Left hindlimb (tissue), 1 donor: ENCODE measurements around the gene ZMYND8.
A peak's percentile ranks its signal among the peaks of the same experiment; 100 is the strongest.

Experiments
- DNase-seq: peaks from one replicate; pipeline ENCODE4 v3.0.0-alpha.2; 2018

ZMYND8 gene

DNA sequence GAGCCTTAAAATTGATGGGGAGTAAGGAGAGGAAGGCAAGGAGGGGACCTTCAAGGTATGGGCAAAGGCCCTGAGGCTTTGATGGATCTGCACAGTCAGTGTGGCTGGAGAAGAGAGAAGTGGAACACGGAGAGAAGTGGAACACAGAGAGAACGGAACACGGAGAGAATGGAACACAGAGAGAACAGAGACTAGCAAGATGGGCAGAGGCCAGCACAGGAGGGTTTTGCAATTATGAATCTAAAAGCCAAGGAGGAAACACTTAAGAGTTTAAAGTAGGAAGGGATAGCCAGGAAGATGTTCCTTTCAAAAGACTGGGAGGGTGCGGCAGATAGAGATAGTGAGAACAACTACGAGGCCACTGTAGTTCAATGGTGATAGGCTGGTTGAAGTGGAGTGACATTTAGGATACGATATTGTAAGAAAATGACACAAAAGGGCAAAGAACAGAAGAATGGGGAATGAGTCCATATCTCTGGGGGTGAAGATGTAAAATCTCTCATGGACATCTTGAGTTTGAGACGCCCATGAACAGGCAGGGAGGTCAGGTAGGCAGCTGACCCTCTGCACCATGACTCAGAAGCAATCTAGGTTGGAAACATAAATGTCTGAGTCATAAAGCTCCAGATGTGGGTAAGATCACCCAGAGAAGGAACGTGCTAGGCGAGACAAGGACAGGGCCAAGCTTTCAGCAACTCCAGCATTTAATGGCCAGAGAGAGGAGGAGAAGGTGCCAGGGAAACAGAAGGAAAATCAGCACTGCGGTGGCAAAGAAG, 25.4 kb downstream of the ZMYND8 start:
- no peak for DNase-seq

DNA sequence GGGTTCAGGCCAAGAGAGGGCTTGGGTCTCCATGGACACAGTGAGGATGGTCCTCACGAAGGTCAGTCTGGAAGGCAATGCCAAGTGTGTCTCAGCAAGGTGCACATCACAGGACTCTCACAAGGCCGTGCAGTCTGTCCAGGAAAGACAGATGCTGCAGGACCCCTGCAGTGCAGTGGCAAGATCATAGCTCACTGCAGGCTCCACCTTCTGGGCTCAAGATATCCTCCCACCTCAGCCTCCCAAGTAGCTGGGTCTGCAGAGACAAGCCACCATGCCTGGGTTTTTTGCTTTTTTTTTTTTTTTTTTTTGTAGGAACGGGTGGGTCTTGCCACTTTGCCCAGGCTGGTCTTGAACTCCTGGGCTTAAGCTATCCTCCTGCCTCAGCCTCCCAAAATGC, 26.4 kb downstream of the ZMYND8 start:
- DNase-seq, result no peak

DNA sequence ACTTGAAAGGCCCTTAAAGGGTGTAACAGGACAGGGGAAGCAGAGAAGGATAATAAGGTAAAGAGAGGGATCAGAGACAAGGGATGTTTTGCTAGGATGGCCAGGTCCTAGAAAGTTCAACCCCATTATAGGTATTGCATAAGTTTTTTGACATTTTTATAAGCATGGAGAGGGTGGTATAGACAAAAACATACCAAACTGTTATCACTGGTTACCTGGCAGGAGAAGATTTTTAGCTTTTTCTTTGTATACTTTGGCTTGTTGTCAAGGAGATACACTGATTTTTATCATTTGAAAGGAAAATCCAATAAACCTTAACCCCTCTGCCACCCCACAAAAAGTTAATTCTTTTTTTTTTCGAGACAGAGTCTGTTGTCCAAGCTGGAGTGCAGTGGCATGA, 28.4 kb downstream of the ZMYND8 start:
- no peak for DNase-seq

DNA sequence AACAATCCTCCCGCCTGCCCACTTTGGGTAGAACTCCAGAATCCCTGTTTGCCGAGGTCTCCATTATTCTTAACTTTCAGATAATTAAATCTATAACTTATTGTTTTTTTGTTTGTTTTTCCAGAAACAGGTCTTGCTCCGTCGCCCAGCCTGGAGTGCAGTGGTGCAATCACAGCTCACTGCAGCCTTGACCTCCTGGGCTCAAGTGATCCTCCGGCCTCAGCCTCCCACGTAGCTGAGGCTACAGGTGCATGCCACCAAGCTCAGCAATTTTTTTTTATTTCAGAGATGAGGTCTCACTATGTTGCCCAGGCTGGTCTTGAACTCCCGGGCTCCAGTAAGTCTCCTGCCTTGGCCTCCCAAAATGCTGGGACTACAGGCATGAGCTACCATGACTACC, 28.8 kb downstream of the ZMYND8 start:
- no peak for DNase-seq

DNA sequence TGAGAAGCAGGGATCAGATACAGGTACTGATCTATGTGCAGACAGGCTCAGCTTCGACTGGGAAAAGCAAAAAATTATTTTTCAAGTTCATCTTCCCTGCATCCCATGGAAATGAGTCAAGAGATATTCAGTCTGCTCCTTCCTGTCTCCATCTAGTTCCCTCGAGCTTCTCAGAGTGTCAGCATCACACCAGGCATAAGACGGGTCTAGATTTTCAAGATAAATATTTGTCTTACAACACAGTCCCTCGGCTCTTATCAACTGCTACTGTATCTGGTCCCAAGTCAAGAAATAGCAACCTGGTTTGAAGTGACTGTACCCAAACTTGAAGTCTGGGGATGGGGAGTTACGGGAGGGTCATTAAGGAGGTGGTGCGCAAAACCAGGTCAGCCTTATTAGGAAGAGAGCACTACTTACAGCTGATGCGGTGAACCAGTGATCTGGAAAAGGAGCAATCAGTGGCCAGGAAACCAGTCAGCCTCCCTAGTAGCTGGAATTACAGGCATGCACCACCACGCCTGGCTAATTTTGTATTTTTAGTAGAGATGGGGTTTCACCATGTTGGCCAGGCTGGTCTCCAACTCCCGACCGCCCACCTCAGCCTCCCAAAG, 29.7 kb downstream of the ZMYND8 start:
- DNase-seq, result no peak

DNA sequence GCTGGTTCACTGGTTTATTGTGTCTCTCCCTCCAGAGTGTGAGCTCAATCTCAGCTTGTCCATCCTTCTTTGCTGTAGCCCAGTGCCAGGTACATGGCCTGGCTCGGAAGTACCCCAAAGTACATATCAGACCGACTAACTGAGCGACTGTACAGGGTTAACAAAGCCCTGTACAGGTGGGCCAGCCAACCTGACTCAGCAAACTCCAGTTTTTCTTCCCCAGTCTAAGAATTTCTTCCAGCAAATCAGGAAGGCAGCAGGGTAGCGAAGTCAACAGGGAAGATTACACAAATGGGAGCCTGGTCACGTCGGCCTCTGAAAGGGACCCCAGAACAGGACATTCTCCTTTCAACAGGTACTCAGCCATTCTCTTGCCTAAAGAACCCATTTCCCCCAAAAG, 31.3 kb downstream of the ZMYND8 start:
- DNase-seq, result no peak

DNA sequence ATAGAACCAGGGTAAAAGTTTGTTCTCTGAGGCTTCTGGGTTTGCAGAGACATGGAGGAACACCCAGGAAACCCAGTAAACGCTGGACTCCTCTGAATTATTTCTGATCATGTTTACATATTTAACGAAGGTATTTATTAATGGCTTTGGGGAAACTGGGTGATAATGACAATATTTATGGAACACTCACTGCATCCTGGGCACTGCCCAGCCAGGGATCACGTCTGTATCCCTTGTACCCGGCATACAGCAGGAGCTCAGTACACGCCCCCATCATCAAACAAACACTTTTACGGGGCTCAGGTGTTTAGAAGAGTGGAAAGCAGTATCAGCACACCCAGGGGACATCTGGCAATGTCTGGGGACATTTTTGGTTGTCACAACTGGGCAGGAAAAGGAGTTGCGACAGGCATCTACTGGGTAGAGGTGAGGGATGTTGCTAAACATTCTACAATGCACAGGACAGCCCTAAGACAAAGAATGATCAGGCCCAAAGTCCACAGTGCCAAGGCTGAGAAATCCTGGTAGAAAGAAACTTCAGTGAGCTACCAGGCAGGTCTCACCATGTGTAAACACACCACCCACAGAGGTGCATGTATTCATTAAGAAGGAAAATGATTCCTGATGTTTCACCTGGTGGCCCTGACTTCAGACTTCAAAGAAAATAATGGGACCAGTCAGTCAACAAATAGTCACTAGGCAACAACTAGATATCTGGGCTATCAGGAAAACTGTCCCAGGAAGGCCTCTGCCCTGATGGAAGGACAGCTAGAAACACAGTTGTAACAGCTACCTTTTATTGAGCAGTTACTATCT, 35.3 kb downstream of the ZMYND8 start:
- DNase-seq, result no peak

DNA sequence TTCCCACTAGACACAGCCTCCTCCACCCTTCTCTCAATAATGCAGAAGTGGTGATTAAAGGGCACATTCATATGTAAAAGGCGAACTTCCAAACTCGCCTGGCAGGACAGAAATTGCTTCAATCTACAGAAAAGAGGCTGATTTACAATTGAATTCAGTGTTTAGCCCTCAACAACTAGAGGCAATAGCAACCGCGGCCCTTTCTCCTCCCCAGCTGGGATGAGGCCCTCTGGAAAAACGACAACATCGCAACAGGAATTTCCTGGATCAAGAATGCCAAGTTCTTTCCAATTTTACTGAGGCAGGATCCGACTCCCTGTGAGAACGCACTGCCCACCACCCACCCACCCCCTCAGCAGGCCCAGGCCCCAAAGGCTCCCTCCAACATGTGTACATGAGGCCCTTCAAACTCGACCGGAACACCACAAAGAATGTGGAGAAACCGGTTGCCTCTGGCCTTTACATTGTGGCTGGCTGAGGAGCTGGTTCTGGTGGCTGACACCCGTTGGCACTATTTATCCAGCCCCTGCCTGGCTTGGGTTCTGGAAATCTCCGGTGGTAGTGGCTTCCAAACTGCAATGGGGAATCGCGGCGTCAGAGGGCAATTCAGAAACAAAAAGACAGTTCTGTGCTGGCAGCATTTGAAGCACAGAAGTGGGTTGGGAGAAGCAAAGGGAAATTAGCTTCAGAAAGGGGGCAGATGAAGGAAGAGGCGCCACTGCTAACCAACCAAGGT, 36.8 kb downstream of the ZMYND8 start:
- DNase-seq, result peak; percentile 88

DNA sequence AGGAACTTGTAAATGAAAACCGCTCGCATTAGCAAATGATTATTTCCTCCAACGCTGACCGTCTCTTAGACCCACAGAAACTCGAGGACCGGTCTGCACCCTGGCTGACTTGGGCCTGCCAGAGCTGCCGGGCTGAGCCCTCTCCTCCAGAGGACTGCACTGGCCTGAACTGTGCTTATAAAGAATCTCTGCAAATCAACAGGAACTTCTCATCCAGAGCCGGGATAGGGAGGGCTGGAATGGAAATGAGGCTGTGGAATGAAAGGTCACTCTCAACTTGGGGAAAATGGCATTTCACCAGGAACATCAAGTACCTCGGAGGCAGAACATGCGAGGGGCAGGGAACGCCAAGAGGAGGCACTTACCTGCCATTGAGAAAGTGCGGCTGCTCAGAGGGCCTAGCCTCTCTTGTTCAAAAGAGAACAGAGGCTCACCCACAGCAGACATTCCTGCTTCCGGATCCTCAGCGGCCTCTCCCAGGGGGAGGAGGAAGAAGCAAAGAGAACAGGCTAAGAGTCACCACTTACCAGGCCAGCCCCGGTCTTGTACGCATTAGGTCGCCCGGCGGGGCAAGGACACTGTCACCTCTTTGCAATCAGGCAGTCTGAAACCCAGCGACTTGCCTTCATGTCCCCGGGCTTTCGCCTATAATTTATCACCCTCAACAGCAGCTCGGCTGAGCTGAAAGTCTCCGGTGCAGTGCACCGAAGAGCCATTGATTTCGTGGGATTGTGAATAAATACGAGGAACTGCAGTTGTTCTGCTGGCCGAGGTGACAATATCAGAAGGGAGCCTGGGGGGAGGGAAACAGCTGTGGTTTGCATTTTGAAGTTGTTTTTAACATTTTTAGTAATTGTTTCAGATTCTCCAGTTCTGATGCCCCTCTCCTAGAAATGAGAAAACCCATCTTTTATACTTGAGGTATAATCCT, 37.6 kb downstream of the ZMYND8 start:
- DNase-seq, result peak; percentile 72

DNA sequence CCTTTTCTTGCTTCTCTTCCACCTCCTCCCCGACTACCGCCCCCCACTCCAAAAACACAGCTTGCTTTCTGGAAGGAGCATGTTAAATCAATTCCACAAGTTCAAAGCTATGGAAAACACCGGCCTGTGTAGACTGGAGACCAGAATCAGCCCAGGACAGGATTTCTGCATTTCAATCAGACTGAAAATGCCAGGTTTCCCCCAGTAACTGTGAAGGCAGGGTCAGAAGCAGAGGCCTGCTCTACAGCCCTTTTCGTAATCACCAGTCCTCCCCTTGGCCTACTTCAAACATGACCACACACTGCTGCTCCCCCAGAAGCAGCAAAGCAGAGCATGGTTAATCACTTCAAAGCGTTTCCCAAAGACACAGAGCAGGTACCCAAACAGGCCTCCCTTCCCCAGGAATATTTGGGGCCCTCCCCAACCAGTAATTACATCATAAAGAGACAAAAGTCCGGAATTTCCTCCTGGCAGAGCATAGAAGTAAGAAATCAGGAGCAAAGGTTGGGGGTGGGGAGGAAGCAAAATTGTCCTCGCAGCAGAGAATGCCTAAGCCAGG, 38.4 kb downstream of the ZMYND8 start:
- peak; percentile 58 for DNase-seq

DNA sequence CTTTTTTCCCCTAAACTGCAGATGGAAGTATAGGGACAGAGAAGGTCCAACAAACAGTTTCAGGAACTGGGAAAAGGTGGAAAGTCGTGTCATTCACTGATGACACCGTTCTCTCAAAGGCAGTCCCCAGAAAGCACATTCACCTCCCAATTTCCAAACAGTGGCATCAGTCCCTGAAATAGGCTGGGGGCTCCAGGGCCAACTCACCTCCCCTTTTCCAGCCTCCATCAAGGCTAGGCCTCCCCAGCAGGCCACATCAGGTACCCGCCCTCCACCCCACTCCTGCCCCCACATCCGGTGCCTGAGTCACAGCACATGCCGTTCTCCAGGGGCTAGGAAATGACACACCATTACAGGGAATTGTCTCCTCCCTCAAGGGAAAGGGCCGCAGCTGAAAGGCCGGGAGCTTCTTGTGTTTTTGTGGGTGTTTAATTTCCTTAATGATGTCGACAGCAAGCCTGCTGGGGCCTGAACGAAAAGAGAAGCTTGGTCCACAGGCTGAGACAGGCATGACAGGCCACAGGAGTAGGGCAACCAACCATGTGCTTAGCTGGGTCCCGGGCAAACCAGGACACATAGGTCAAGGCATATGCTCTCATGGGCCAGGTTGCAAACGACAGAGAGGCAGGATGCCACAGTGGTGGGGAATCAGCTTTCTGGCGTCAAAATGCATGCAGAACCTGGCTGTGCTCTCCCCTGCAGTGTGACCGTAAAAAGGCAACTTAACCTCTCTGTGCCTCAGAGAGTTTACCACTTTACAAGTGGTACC, 39.2 kb downstream of the ZMYND8 start:
- DNase-seq, result peak; percentile 73

DNA sequence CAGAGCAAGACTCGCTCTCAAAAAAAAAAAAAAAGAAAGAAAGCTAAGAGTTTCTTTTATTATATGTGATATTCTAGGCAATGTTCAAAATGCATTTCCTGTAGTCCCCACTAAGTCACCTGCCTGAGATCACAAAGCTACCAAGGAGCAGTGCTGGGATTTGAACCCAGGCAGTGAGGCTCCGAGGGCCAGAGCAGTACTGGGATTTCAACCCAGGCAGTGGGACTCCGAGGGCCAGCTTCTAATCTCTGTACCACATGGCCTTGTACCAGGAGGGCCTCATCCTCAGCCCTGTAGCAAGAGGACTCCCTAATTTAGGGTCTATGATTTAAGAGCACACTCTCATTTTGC, 39.7 kb downstream of the ZMYND8 start:
- no peak for DNase-seq

DNA sequence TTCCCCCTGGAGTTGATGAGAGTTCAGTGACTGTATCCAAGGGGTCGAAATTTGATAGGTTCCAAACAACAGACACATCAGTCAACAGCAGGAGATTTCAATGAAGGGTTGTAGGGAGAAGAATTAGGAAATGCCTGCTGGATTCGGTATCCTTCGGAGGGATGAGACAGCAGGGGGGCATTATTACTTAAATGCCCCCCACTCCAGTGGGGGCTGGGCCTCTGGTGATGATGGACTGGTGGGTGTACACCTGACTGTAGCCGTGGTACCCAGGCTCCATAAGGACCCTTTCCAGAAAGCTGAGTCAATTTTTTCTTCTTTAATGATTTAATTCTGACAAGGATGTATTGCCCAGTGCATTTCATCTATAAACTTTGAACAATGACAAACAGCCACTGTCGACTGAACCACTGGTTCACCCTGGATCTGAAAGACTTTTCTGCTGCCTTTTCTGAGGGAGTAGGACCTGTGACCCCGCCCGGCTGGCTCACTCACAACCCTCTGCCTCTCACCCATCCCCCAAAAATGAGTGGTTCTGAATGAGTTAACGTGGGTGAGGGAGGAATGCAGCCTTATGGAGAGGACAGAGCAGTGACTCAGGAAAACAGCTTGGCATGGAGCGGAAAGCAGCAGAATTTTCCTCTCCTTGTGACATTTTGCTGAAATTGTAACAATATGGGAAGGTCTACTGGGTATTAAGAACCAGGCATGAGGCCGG, 41.0 kb downstream of the ZMYND8 start:
- no peak for DNase-seq

DNA sequence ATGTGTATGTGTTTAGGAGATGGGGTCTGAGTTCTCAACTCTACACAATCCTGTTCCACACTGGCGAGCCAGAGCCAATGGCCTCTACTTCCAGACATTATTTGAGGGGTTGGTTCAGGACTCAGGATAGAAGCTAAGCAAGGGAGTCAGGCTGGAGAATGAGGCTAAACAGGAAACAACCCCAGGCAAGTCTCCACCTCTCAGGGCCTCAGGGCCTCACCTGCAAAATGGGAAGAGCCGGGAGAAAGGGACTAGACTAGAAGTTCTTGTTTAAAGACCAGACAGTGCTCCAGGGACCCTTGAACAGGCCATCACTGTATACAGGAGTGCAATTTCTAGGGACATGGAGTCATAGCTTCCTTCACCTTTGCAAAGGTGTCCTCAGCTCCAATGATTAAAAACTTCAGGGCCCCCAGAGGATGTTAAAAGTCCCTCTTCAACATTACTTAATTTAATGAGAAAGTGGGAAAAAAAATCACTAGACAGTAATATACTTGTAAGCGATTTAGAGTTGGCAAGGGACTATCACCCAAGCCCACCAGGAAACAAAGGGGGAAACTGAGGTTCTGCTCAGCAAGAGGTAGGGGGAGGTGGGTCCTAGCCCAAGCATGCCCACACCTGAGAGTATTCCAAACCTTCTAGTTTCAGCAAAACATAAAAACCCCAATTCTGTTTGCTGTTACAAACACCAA, 41.7 kb downstream of the ZMYND8 start:
- no peak for DNase-seq

DNA sequence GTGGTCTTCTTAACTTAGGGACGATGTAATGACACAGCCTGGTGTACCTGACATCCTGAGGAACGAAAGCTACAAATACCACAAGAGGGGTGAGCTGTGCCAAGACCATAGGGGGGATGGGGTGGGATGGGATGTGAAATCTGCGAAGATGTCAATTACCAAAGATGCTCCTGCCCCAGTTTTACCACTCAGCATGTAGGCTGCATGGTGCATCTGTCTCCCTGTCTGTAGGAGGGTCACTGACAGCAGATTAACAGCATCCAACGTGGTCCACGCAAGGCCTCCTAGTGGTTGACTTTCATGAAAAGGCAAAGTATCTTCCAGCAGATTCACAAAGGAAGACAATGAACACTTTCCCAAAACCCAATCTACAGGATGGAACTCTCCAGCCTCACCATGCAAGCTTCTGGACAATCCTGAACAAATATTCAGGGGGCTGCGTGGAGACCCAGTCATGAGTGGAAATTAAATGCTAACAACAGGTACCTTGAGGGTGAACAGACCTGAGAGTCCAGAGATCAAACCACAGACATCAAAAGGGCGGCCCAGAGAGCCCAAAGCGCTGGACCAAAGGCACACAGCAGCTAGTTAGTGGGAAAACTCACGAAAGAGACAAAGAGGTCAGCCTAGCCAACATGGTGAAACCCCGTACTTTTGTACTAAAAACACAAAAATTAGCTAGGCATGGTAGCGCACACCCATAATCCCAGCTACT, 44.4 kb downstream of the ZMYND8 start:
- no peak for DNase-seq

DNA sequence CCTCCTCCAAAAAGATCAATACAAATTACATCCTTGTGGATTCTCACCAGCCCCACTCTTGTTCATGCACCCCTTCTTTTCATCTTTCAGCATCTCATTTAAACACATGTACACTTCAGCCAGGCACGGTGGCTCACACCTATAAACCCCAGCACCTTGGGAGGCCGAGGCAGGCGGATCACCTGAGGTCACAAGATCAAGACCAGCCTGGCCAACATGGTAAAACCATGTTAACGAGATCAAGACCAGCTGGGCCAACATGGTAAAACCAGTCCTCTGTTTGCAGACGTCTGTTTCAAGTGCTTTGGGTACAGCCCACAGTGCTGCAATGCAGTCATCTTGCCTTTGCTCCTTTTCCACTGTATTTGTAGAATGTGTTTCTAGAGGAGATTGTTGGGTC, 45.3 kb downstream of the ZMYND8 start:
- DNase-seq, result no peak

DNA sequence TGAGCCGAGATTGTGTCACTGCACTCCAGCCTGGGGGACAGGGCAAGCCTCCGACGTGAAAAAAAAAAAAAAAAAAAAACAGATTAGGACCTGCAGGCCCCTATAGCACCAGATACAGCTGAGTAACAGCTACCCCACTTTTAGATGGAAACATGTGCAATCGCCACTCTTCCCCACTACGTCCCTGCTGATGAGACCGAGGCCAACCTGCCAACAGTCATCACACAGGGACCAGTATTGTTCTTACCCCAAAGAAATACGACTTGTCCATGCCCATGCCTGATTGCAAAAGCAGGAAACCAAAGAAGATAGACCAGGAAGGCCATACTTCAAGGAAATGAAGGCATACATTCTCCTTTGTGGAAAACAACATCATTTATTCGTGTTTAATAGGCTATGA, 45.8 kb downstream of the ZMYND8 start:
- no peak for DNase-seq

DNA sequence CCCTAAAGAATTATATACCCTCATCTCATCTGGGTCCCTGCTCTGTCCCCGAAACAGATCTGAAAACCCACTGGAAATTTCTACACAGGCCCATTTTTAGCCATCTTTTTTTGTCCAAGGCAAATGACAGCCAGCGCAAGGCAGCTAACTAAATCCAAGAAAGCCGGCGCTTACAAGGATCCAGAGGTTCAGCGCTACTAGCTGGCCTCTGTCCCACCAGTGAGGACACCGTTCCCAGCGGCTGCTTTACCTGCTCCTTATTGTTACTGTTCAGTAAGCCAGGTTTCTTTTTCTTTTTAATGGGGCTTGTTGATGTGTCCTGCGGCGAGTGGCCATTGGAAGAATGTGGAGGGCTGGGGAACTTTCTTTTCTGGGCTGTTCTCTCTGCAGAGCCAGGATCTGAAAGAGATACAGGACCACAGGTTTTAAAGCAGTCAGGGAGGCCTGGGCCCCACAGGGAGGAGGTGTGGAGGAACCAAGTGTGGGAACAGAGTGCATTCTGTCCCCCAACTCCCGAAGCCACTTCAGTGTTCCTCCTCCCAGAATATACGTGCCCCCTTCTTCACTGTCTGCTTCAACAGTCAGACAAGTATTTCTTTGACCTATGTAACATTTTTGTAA, 46.6 kb downstream of the ZMYND8 start:
- no peak for DNase-seq

DNA sequence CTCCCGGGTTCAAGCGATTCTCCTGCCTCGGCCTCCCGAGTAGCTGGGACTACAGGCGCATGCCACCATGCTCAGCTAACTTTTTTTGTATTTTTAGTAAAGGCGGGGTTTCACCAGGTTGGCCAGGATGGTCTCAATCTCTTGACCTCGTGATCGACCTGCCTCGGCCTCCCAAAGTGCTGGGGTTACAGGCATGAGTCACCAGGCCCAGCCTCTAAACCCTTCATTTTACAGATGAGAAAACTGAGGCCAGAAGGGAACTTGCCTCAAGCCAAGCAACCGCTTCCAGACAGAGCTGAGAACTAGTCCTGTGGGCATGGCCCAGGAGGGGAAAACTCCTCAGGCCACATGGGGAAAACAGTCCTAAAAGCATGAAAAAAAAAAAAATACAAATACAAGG, 47.1 kb downstream of the ZMYND8 start:
- DNase-seq, result no peak
